Skeletal muscle tissue (tissue), 4 donors: ENCODE data around the gene C1RL. TPM values are rescaled to one million over a fixed set of nuclear protein-coding genes. Genes with fewer than 3 reads are reported as not detected.
A peak's percentile ranks its signal among the peaks of the same experiment; 100 is the strongest.
"Not testable (repeated sequence)": the region's sequence is repeated elsewhere in the genome, so short reads cannot be mapped to it uniquely, and the experiment has no call there.

Experiments used
- H3K27ac ChIP-seq: one replicate; pipeline ENCODE4 v1.7.0; 2013; ENCODE audit warnings: mild to moderate bottlenecking, low read depth, low read length, inconsistent platforms
- H3K27me3 ChIP-seq, 3 donors: one replicate each; pipeline ENCODE4 v1.7.0; 2013; ENCODE audit warnings: low read length in 3 of 3; ENCODE audit not compliant: control insufficient read depth in 3 of 3, insufficient read depth in 3 of 3
- H3K36me3 ChIP-seq, 3 donors: one replicate each; pipeline ENCODE4 v1.7.0; 2013; ENCODE audit warnings: low read length in 3 of 3; ENCODE audit not compliant: control insufficient read depth in 3 of 3, insufficient read depth in 3 of 3
- H3K4me1 ChIP-seq, 3 donors: one replicate each; pipeline ENCODE4 v1.7.0; 2013; ENCODE audit warnings: low read length in 3 of 3, mild to moderate bottlenecking in 3 of 3; ENCODE audit not compliant: control insufficient read depth in 3 of 3, insufficient read depth in 3 of 3
- H3K4me3 ChIP-seq, 3 donors: one replicate each; pipeline ENCODE4 v1.7.0; 2013; ENCODE audit warnings: low read length in 3 of 3
- H3K9ac ChIP-seq, 3 donors: one replicate each; pipeline ENCODE4 v1.7.0; 2013; ENCODE audit warnings: low read length in 3 of 3, mild to moderate bottlenecking in 3 of 3, moderate library complexity in 2 of 3, low read depth in 1 of 3
- H3K9me3 ChIP-seq, 3 donors: one replicate each; pipeline ENCODE4 v1.7.0; 2013; ENCODE audit warnings: low read length in 3 of 3; ENCODE audit not compliant: control insufficient read depth in 3 of 3
- total RNA-seq: library from RNA; depleted of rRNA; stranded (reverse); fragments of >200 nt; gene quantifications from one replicate; pipeline ENCODE4 v1.2.3, GENCODE V29; 2014
- donor health status: Osteomylitis.

Gene C1RL
- total RNA-seq, 1 donor from 2014 or later, result 10.4 TPM

GRCh38 chr12:7060353-7060954 is 48.6 kb downstream of the C1RL start, which contains the start of gene C1S:
Gene C1S, plus strand, starts transcription at chr12:7060718. Its CDS starts 1,195 bp downstream, at chr12:7061913.
- H3K4me1 ChIP-seq, result peaks cover 19 to 37% (median 26%) of the 10 kb centered on the region in 3 donors
- H3K4me3 ChIP-seq, result peak within 1 kb of the TSS; percentile 65 to 76 (median 74)
- peak within 1 kb of the TSS; percentile 90 for H3K27ac ChIP-seq
- no peaks in the 10 kb centered on the region for H3K9me3 ChIP-seq
- peaks cover 0 to 16% (median 13%) of the 10 kb centered on the region in 3 donors for H3K36me3 ChIP-seq
- peak within 1 kb of the TSS; percentile 69 to 83 (median 71) for H3K9ac ChIP-seq
- no peaks in the 10 kb centered on the region for H3K27me3 ChIP-seq

GRCh38 chr12:7059780-7060179 is 49.2 kb downstream of the C1RL start:
- Histone ChIP-seq H3K36me3 (peaks cover 0 to 16% (median 8%) of the 10 kb centered on the region in 3 donors), H3K9me3 (no peaks in the 10 kb centered on the region), H3K4me1 (peaks cover 19 to 37% (median 26%) of the 10 kb centered on the region in 3 donors), H3K4me3 (no peak overlapping the region), H3K9ac (peak overlapping the region in 2 of 3 donors; percentile 23 to 71), H3K27ac (peak overlapping the region; percentile 90), H3K27me3 (no peaks in the 10 kb centered on the region)

- Histone ChIP-seq H3K9me3 (no peaks in the 10 kb centered on the region), H3K36me3 (peaks cover 0 to 13% (median 7%) of the 10 kb centered on the region in 3 donors), H3K4me3 (no peak overlapping the region), H3K27me3 (no peaks in the 10 kb centered on the region), H3K9ac (no peak overlapping the region), H3K4me1 (peaks cover 19 to 35% (median 26%) of the 10 kb centered on the region in 3 donors), H3K27ac (no peak overlapping the region)
Measured at GRCh38 chr12:7058850-7059395, 50.1 kb downstream of the C1RL start.

- Histone ChIP-seq H3K9ac (no peak overlapping the region), H3K36me3 (peaks cover 0 to 7% (median 4%) of the 10 kb centered on the region in 3 donors), H3K4me3 (no peak overlapping the region), H3K9me3 (no peaks in the 10 kb centered on the region), H3K27ac (no peak overlapping the region), H3K4me1 (peaks cover 19 to 35% (median 26%) of the 10 kb centered on the region in 3 donors), H3K27me3 (no peaks in the 10 kb centered on the region)
Measured at GRCh38 chr12:7058163-7058845, 50.7 kb downstream of the C1RL start.

GRCh38 chr12:7055736-7056135 is 53.3 kb downstream of the C1RL start:
- H3K9ac ChIP-seq, H3K27ac ChIP-seq, H3K27me3 ChIP-seq, H3K36me3 ChIP-seq, H3K9me3 ChIP-seq, H3K4me3 ChIP-seq: not testable (repeated sequence)
- peaks cover 7 to 14% (median 9%) of the 10 kb centered on the region in 3 donors for H3K4me1 ChIP-seq

- no peak overlapping the region for H3K9ac ChIP-seq
- no peak overlapping the region for H3K27ac ChIP-seq
- peaks cover 3 to 7% (median 4%) of the 10 kb centered on the region in 3 donors for H3K4me1 ChIP-seq
- H3K9me3 ChIP-seq, result no peaks in the 10 kb centered on the region
- H3K4me3 ChIP-seq, result no peak overlapping the region
- H3K36me3 ChIP-seq, result no peaks in the 10 kb centered on the region
- H3K27me3 ChIP-seq, result no peaks in the 10 kb centered on the region
Measured at GRCh38 chr12:7054925-7055324, 54.1 kb downstream of the C1RL start.

GRCh38 chr12:7049973-7050372 is 59.0 kb downstream of the C1RL start:
- not testable (repeated sequence) for H3K9me3 ChIP-seq, H3K4me3 ChIP-seq, H3K36me3 ChIP-seq, H3K27me3 ChIP-seq, H3K27ac ChIP-seq, H3K9ac ChIP-seq
- peaks cover 3 to 14% (median 7%) of the 10 kb centered on the region in 3 donors for H3K4me1 ChIP-seq

- not testable (repeated sequence) for H3K9me3 ChIP-seq, H3K9ac ChIP-seq, H3K27ac ChIP-seq, H3K36me3 ChIP-seq, H3K4me3 ChIP-seq, H3K27me3 ChIP-seq
- peaks cover 3 to 14% (median 7%) of the 10 kb centered on the region in 3 donors for H3K4me1 ChIP-seq
Measured at GRCh38 chr12:7049445-7049951, 59.5 kb downstream of the C1RL start.

- Histone ChIP-seq H3K27me3 (no peaks in the 10 kb centered on the region), H3K36me3 (no peaks in the 10 kb centered on the region), H3K4me3 (no peak overlapping the region), H3K9me3 (no peaks in the 10 kb centered on the region), H3K27ac (no peak overlapping the region), H3K9ac (no peak overlapping the region), H3K4me1 (peaks cover 3 to 14% (median 7%) of the 10 kb centered on the region in 3 donors)
Measured at GRCh38 chr12:7047306-7047705, 61.7 kb downstream of the C1RL start.
